GM13977 (cell line): ENCODE data around the gene CCL28.
"Not testable (repeated sequence)": the region's sequence is repeated elsewhere in the genome, so short reads cannot be mapped to it uniquely, and the experiment has no call there.

Experiments
- DNase-seq: peaks from one replicate; pipeline ENCODE4 v3.0.0; 2012; ENCODE audit warnings: low spot score
- CTCF ChIP-seq: IDR thresholded peaks from 2 replicates; pipeline ENCODE4 v1.5.1; 2012; ENCODE audit warnings: mild to moderate bottlenecking, control low read depth; ENCODE audit not compliant: insufficient read depth; ENCODE audit errors: extremely low read depth, missing control alignments
- in situ Hi-C: fragments of 300-500 bp; cut with MboI; formaldehyde crosslinking; loops from one replicate; pipeline ENCODE4 v1.12.0; 2022; ENCODE audit warnings: low sequenced_read_pairs, low pct_unique_long_range_greater_than_20kb, mixed read lengths, inconsistent platforms; ENCODE audit not compliant: unreplicated experiment

The CCL28 gene

DNA sequence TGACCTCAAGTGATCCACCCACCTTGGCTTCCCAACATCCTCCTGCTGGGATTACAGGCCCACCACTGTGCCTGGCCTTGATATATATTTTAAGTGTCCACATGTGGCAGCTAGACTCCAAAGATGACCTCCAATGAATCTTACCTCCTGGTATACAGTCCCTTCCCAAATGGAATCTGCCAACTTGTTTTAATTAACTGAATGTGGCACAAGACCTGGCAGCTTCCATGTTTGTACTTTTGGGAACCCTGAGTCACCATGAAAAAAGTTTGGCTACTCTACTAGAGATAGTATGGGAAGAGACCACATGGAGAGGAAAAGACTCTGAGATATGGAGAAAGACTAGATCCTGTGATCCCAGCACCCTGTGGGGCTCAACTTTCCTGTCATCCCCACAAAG lies 42.5 kb downstream of the CCL28 start:
- in situ Hi-C loops, result loop anchor here (10.0 kb wide), 1 partner anchor 45 kb away; no protein-coding TSS in a partner anchor
- DNase-seq, result no peak
- TF ChIP-seq CTCF, result no peak

GRCh38 chr5:43367909-43368669 lies 44.1 kb downstream of the CCL28 start:
- no peak for TF ChIP-seq CTCF
- no peak for DNase-seq
- in situ Hi-C loops, result no loop called here

GRCh38 chr5:43367453-43367852 lies 44.7 kb downstream of the CCL28 start:
- DNase-seq, result no peak
- in situ Hi-C loops, result no loop called here
- no peak for TF ChIP-seq CTCF

- in situ Hi-C loops, result not testable (repeated sequence)
Observed at GRCh38 chr5:43366680-43367246, 45.4 kb downstream of the CCL28 start.

GRCh38 chr5:43365155-43365554 lies 47.0 kb downstream of the CCL28 start:
- in situ Hi-C loops, result not testable (repeated sequence)

More at GRCh38 chr5:43366680-43367246, 45.4 kb downstream of the CCL28 start:
- not testable (repeated sequence) for DNase-seq

GRCh38 chr5:43363445-43364152 lies 48.6 kb downstream of the CCL28 start:
- no peak for DNase-seq
- no peak for TF ChIP-seq CTCF
- in situ Hi-C loops, result no loop called here

More at GRCh38 chr5:43365155-43365554, 47.0 kb downstream of the CCL28 start:
- not testable (repeated sequence) for DNase-seq

DNA sequence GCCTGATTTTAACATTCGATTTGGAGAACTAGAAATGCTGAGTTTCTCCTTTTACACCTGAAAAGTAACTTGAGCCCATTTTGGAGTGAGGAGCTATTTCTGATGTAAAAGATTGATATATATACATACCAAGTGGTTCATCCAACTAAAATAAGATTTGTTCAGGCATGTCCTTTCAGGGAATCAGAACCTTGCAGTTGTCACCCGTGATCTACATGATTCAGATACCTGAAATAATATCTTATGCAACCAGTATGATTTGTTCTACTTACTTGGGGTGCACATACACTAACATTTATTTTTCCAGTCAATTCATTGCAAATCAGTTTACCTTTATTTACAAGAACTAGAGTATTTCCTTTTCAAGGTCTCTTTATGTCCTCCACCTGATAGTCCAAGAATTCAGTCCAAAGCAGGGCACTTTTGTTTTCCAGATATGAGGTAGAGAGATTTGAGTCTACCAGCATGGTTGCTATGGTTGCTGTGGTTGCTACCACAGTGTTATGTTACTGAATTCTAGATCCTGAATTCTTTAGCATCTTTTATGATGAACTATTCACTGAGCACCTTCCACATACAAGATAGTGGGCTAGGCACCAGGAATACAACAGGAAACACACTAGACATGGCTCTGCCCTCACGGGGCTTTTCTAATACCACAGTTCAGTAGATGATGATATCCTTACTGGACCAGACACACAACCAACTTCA lies 49.3 kb downstream of the CCL28 start:
- no peak for DNase-seq
- no peak for TF ChIP-seq CTCF
- in situ Hi-C loops, result no loop called here
